GM12878 (cell line): ENCODE data around the gene GIGYF2. TPM values are rescaled to one million over a fixed set of nuclear protein-coding genes. Genes with fewer than 3 reads are reported as not detected.

Source experiments
- ATAC-seq: fragments of 200-7000 bp; cut with Tn5 transposase; 3 replicates; pipeline ENCODE4 v1.9.1; 2020; ENCODE audit warnings: mild to moderate bottlenecking, moderate library complexity
- BruUV-seq: library from RNA; stranded (reverse); fragments of 400-500 nt; replicated peaks from 2 replicates; lab custom pipeline; 2021; lab: Mats Ljungman, UMichigan
- CTCF ChIA-PET: fragments of 300-600 bp; sonication (Branson Sonifier 250); formaldehyde crosslinking; extraction: SDS; loops from one replicate; lab custom pipeline; 2021; ENCODE audit warnings: inconsistent platforms; lab: Yijun Ruan, JAX
- POLR2A ChIA-PET: fragments of 350-600 bp; formaldehyde crosslinking; extraction: SDS; loops from one replicate; lab custom pipeline; 2021; ENCODE audit warnings: inconsistent platforms; lab: Charles Lee
- RAD21 ChIA-PET: fragments of 300-600 bp; sonication (Branson Sonifier 250); formaldehyde crosslinking; loops from one replicate; lab custom pipeline; 2023; ENCODE audit warnings: antibody characterized with exemption; ENCODE audit not compliant: unreplicated experiment; lab: Charles Lee
- SMC1A ChIA-PET: fragments of 300-600 bp; sonication (Branson Sonifier 250); formaldehyde crosslinking; loops from one replicate; lab custom pipeline; 2023; ENCODE audit not compliant: unreplicated experiment, uncharacterized antibody; lab: Charles Lee
- DNase-seq: peaks from one replicate; pipeline ENCODE4 v3.0.0-alpha.2; 2011; ENCODE audit warnings: low read depth, low spot score
- FAIRE-seq: peaks from 3 replicates; lab custom pipeline; 2011; peaks lifted over from hg19 to GRCh38; lab: Jason Lieb, UNC
- H2AFZ ChIP-seq: 2 replicates; pipeline ENCODE4 v1.6.0; 2011; ENCODE audit warnings: low read depth, low read length, control low read depth; ENCODE audit not compliant: control insufficient read depth
- H3K27ac ChIP-seq: 2 replicates; pipeline ENCODE4 v1.5.1; 2011; ENCODE audit warnings: control low read depth; ENCODE audit not compliant: control insufficient read depth, insufficient read depth
- H3K27me3 ChIP-seq, 2 experiments: replicated peaks in 1 of 2; 2 replicates each; pipeline versions ENCODE4 v1.6.0 to v1.6.1; 2011; ENCODE audit warnings: low read length in 1 of 2; ENCODE audit not compliant: control insufficient read depth in 2 of 2, insufficient read depth in 2 of 2
- H3K36me3 ChIP-seq, 2 experiments: 2 replicates each; pipeline ENCODE4 v1.5.1; 2011; ENCODE audit warnings: low read length in 1 of 2; ENCODE audit not compliant: control insufficient read depth in 2 of 2, insufficient read depth in 2 of 2
- H3K4me1 ChIP-seq: 2 replicates; pipeline ENCODE4 v1.6.1; 2011; ENCODE audit warnings: mild to moderate bottlenecking, low read length, moderate library complexity, mixed read lengths; ENCODE audit not compliant: control insufficient read depth, insufficient read depth
- H3K4me2 ChIP-seq: 2 replicates; pipeline ENCODE4 v1.6.0; 2011; ENCODE audit warnings: control low read depth; ENCODE audit not compliant: control insufficient read depth, insufficient read depth
- H3K4me3 ChIP-seq: fragments of 200-600 bp; sonication (generic); 2 replicates; pipeline ENCODE4 v1.5.1; 2016
- H3K79me2 ChIP-seq: 2 replicates; pipeline ENCODE4 v1.6.0; 2011; ENCODE audit warnings: low read length; ENCODE audit not compliant: control insufficient read depth, insufficient read depth
- H3K9ac ChIP-seq: 2 replicates; pipeline ENCODE4 v1.8.0; 2011; ENCODE audit warnings: low read length, control low read depth, mixed read lengths; ENCODE audit not compliant: control insufficient read depth, insufficient read depth
- H3K9me3 ChIP-seq: replicated peaks from 3 replicates; pipeline ENCODE4 v1.5.1; 2011; ENCODE audit warnings: mild to moderate bottlenecking, low read length; ENCODE audit not compliant: control insufficient read depth, insufficient read depth
- H4K20me1 ChIP-seq: 2 replicates; pipeline ENCODE4 v1.6.0; 2011; ENCODE audit not compliant: control insufficient read depth, insufficient read depth
- BACH1 ChIP-seq: fragments of 450-650 bp; IDR thresholded peaks from 2 replicates; pipeline ENCODE4 v1.6.1; 2017; ENCODE audit warnings: mild to moderate bottlenecking, borderline replicate concordance
- BCL11A ChIP-seq: IDR thresholded peaks from 2 replicates; pipeline ENCODE4 v1.6.1; 2011; ENCODE audit warnings: low read depth, low read length
- CEBPB ChIP-seq, 2 experiments: fragments of 150-350 bp in 1 of 2; IDR thresholded peaks; 2 replicates each; pipeline ENCODE4 v1.6.1; 2012 to 2014; ENCODE audit warnings: low read depth in 2 of 2, low read length in 2 of 2, borderline replicate concordance in 1 of 2, inconsistent platforms in 1 of 2
- CHD2 ChIP-seq: IDR thresholded peaks from 2 replicates; pipeline ENCODE4 v1.6.1; 2011; ENCODE audit warnings: low read depth, low read length, improper control_type of control experiment, borderline replicate concordance
- PKNOX1 ChIP-seq: fragments of 450-650 bp; IDR thresholded peaks from 2 replicates; pipeline ENCODE4 v1.6.1; 2016; ENCODE audit warnings: mild to moderate bottlenecking
- RUNX3 ChIP-seq: IDR thresholded peaks from 2 replicates; pipeline ENCODE4 v1.6.1; 2012; ENCODE audit warnings: low read length, inconsistent platforms
- SIN3A ChIP-seq: IDR thresholded peaks from 2 replicates; pipeline ENCODE4 v1.6.1; 2012; ENCODE audit warnings: low read depth, low read length, improper control_type of control experiment
- SUPT20H ChIP-seq: IDR thresholded peaks from 2 replicates; pipeline ENCODE4 v1.6.1; 2011; ENCODE audit warnings: low read depth, mild to moderate bottlenecking, low read length, moderate library complexity, borderline replicate concordance; ENCODE audit not compliant: control insufficient read depth
- WGBS: methylation state at CpG from one replicate; pipeline ENCODE4 v1.1.6; 2016; ENCODE audit warnings: low lambda C conversion rate; ENCODE audit not compliant: insufficient replicate concordance, insufficient coverage; ENCODE audit errors: missing lambda C conversion rate; 5-methylcytosine and 5-hydroxymethylcytosine counted together
- in situ Hi-C: fragments of 300-500 bp; cut with MboI; formaldehyde crosslinking; loops from 9 replicates; pipeline ENCODE4 v1.14.3; 2018; ENCODE audit warnings: mixed read lengths
- intact Hi-C: fragments of 100-400 bp; cut with micrococcal nuclease; formaldehyde crosslinking; loops from one replicate; pipeline ENCODE4 v1.14.2; 2022; ENCODE audit not compliant: unreplicated experiment
- polyA plus RNA-seq, 11 experiments: library from polyadenylated mRNA; depleted of rRNA in 4 of 11; unstranded in 6 of 11; stranded (reverse) in 5 of 11; fragments of >200 nt; fragmentation: Nextera tagmentation in 4 of 11; fragmentation: Illumina TruSeq in 1 of 11; extraction: Ambion mirVana in 4 of 11; extraction: Trizol in 1 of 11; gene quantifications; 1 replicate in 1 of 11; 2 replicates in 10 of 11; pipeline versions ENCODE4 v1.2.1 to v1.2.3, GENCODE V29; 2011 to 2016; ENCODE audit warnings: inconsistent platforms in 2 of 11, missing spikeins in 2 of 11, low read depth in 1 of 11
- total RNA-seq, 4 experiments: library from RNA; depleted of rRNA in 3 of 4; stranded (reverse); fragments of >200 nt in 3 of 4; fragmentation: Illumina TruSeq in 1 of 4; extraction: Trizol in 1 of 4; gene quantifications; 2 replicates each; pipeline versions ENCODE4 v1.2.1 to v1.2.3, GENCODE V29; 2013 to 2021
- TF ChIP-seq, protein P1 (sequence below): fragments of 450-650 bp; IDR thresholded peaks from 2 replicates; pipeline ENCODE4 v1.6.1; 2017; ENCODE audit warnings: borderline replicate concordance
- TF ChIP-seq, protein P2 (sequence below): IDR thresholded peaks from 2 replicates; pipeline ENCODE4 v1.6.1; 2012; ENCODE audit warnings: low read depth, low read length, improper control_type of control experiment
- TF ChIP-seq, protein P3 (sequence below): fragments of 450-650 bp; IDR thresholded peaks from 2 replicates; pipeline ENCODE4 v1.6.1; 2014; ENCODE audit warnings: mild to moderate bottlenecking
- TF ChIP-seq, protein P4 (sequence below): IDR thresholded peaks from 2 replicates; pipeline ENCODE4 v1.6.1; 2011; ENCODE audit warnings: low read depth, low read length, improper control_type of control experiment, borderline replicate concordance

Gene GIGYF2
- total and polyA plus RNA-seq, 10 of the 15 experiments (the other 5 are each of a cell fraction or from before 2014, with no cell fraction given), result 12.2 to 47.2 (median 39.0) TPM

DNA sequence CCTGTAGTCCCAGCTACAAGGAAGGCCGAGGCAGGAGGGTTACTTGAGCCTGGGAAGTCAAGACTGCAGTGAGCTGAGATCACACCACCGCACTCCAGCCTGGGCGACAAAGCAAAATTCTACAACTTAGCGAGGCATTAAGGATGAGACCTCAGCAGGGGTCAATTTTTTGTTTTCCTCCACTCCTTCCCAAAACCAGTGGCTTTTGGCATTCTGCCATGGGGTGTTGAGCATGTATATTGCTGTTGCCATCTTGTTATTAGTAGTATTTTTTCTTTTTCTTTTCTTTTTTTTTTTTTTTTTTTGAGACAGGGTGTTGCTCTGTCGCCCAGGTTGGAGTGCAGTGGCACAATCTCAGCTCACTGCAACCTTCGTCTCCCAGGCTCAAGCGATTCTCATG, 8.9 kb upstream of the GIGYF2 start:
- SMC1A ChIA-PET, result no interaction called here
- no peak for TF ChIP-seq SUPT20H
- TF ChIP-seq, all 136 proteins: peak for 0
- no peak overlapping the region for H3K27ac ChIP-seq
- no TSS peak for BruUV-seq
- no peak overlapping the region for H3K4me2 ChIP-seq
- H3K79me2 ChIP-seq, result no peaks in the 10 kb centered on the region
- no peak for DNase-seq
- no peaks in the 10 kb centered on the region for H3K36me3 ChIP-seq
- WGBS, result 71% methylated on average over 6 of the region's 7 CpGs
- in situ Hi-C loops (no loop called here), intact Hi-C loops (no loop called here)
- H3K4me1 ChIP-seq, result no peaks in the 10 kb centered on the region
- no peak overlapping the region for H3K4me3 ChIP-seq
- H3K9ac ChIP-seq, result no peak overlapping the region
- FAIRE-seq, result no peak
- ChIA-PET POLR2A (interaction anchor here (0.6 to 0.7 kb wide), 2 partner anchors 167 to 282 kb away, joined by 6 read pairs; no protein-coding TSS in a partner anchor), RAD21 (no interaction called here), CTCF (interaction anchor here (0.6 kb wide), 1 partner anchor 374 kb away, joined by 3 read pairs; no protein-coding TSS in a partner anchor)
- no peak overlapping the region for H2AFZ ChIP-seq
- no peak for ATAC-seq
- no peaks in the 10 kb centered on the region for H3K9me3 ChIP-seq
- no peaks in the 10 kb centered on the region for H4K20me1 ChIP-seq
- no peaks in the 10 kb centered on the region; a peak in 1 of 4 replicates for H3K27me3 ChIP-seq

GRCh38 chr2:232689152-232689910, 7.8 kb upstream of the GIGYF2 start:
- Histone ChIP-seq H3K4me2 (no peak overlapping the region), H3K27ac (no peak overlapping the region), H3K9me3 (no peaks in the 10 kb centered on the region), H3K36me3 (no peaks in the 10 kb centered on the region), H4K20me1 (no peaks in the 10 kb centered on the region), H3K4me3 (no peak overlapping the region), H2AFZ (no peak overlapping the region), H3K4me1 (no peaks in the 10 kb centered on the region), H3K9ac (no peak overlapping the region), H3K27me3 (no peaks in the 10 kb centered on the region), H3K79me2 (no peaks in the 10 kb centered on the region)
- ChIA-PET CTCF (no interaction called here), POLR2A (no interaction called here), SMC1A (no interaction called here), RAD21 (no interaction called here)
- in situ Hi-C loops (no loop called here), intact Hi-C loops (no loop called here)
- no TSS peak for BruUV-seq
- FAIRE-seq (no peak), DNase-seq (no peak), ATAC-seq (no peak)
- 33% methylated on average over 3 of the region's 3 CpGs for WGBS
- TF ChIP-seq BCL11A (no peak), RUNX3 (no peak), BACH1 (no peak), CHD2 (no peak), CEBPB (IDR thresholded peaks at IDR 0.05; ENCODE audit: borderline replicate concordance in 1 of 2, low read depth in 2 of 2, low read length in 2 of 2) (no peak), SIN3A (no peak), PKNOX1 (no peak)
- TF ChIP-seq, protein P1, sequence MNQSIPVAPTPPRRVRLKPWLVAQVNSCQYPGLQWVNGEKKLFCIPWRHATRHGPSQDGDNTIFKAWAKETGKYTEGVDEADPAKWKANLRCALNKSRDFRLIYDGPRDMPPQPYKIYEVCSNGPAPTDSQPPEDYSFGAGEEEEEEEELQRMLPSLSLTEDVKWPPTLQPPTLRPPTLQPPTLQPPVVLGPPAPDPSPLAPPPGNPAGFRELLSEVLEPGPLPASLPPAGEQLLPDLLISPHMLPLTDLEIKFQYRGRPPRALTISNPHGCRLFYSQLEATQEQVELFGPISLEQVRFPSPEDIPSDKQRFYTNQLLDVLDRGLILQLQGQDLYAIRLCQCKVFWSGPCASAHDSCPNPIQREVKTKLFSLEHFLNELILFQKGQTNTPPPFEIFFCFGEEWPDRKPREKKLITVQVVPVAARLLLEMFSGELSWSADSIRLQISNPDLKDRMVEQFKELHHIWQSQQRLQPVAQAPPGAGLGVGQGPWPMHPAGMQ, result no peak
- TF ChIP-seq, protein P2, sequence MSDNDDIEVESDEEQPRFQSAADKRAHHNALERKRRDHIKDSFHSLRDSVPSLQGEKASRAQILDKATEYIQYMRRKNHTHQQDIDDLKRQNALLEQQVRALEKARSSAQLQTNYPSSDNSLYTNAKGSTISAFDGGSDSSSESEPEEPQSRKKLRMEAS, result no peak
- TF ChIP-seq, protein P3, sequence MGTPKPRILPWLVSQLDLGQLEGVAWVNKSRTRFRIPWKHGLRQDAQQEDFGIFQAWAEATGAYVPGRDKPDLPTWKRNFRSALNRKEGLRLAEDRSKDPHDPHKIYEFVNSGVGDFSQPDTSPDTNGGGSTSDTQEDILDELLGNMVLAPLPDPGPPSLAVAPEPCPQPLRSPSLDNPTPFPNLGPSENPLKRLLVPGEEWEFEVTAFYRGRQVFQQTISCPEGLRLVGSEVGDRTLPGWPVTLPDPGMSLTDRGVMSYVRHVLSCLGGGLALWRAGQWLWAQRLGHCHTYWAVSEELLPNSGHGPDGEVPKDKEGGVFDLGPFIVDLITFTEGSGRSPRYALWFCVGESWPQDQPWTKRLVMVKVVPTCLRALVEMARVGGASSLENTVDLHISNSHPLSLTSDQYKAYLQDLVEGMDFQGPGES, result no peak
- TF ChIP-seq, protein P4, sequence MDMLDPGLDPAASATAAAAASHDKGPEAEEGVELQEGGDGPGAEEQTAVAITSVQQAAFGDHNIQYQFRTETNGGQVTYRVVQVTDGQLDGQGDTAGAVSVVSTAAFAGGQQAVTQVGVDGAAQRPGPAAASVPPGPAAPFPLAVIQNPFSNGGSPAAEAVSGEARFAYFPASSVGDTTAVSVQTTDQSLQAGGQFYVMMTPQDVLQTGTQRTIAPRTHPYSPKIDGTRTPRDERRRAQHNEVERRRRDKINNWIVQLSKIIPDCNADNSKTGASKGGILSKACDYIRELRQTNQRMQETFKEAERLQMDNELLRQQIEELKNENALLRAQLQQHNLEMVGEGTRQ, result no peak
